Prostate gland (tissue), 2 donors: Measurements from ENCODE around the gene PTPRG.

ENCODE experiments used
- CTCF ChIP-seq, 4 experiments: fragments of 200-600 bp in 2 of 4; fragments of 450-650 bp in 2 of 4; sonication (generic) in 2 of 4; IDR thresholded peaks; 1 replicate in 3 of 4; 2 replicates in 1 of 4; pipeline ENCODE4 v1.5.1; 2016 to 2019; ENCODE audit warnings: antibody characterized with exemption in 4 of 4, mild to moderate bottlenecking in 2 of 4, moderate library complexity in 2 of 4
- POLR2A ChIP-seq: fragments of 450-650 bp; IDR thresholded peaks from one replicate; pipeline ENCODE4 v1.6.1; 2016; ENCODE audit warnings: antibody characterized with exemption, mild to moderate bottlenecking
- POLR2AphosphoS5 ChIP-seq: sonication (generic); formaldehyde crosslinking; IDR thresholded peaks from one replicate; pipeline ENCODE4 v1.6.1; 2017; ENCODE audit warnings: antibody characterized with exemption

GRCh38 chr3:61667814-61668213 lies 106.4 kb downstream of the PTPRG start:
- TF ChIP-seq POLR2A, result no peak
- TF ChIP-seq CTCF (IDR thresholded peaks at IDR 0.05), result no peak
- no peak for TF ChIP-seq POLR2AphosphoS5
